ENCODE data around the gene LATS1. TPM values are rescaled to one million over a fixed set of nuclear protein-coding genes. Genes with fewer than 3 reads are reported as not detected.

LATS1 gene
- total RNA-seq, 1 donor from 2014 or later = 11.9 TPM

DNA sequence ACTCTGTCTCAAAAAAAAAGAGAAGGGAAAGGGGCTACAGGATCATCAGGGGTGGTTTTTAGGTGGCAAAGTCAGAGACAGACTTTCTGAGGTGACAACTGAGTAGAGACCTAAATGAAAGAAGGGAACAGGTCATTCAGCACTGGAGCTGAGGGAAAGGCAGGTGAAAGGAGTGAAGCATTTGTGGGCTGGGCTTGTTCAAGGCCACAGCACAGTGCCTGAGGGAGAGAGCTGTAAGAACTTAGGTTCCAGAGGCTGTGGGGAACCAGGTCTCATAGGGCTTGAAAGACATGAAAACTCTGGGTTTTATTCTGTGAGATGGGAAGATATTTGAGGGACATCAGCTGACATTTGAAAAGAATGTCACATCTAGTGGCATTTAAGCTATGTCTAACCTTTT lies 90.2 kb downstream of the LATS1 start:
- DNase-seq (ENCODE audit: low spot score in 2 of 2) = no peak
- H3K36me3 ChIP-seq = peaks cover 22 to 43% of the 10 kb centered on the region in 2 donors

GRCh38 chr6:149615805-149616204 lies 102.1 kb downstream of the LATS1 start:
- H3K36me3 ChIP-seq = peaks cover 15 to 32% of the 10 kb centered on the region in 2 donors
- H3K27me3 ChIP-seq = no peaks in the 10 kb centered on the region
- TF ChIP-seq, protein P1, sequence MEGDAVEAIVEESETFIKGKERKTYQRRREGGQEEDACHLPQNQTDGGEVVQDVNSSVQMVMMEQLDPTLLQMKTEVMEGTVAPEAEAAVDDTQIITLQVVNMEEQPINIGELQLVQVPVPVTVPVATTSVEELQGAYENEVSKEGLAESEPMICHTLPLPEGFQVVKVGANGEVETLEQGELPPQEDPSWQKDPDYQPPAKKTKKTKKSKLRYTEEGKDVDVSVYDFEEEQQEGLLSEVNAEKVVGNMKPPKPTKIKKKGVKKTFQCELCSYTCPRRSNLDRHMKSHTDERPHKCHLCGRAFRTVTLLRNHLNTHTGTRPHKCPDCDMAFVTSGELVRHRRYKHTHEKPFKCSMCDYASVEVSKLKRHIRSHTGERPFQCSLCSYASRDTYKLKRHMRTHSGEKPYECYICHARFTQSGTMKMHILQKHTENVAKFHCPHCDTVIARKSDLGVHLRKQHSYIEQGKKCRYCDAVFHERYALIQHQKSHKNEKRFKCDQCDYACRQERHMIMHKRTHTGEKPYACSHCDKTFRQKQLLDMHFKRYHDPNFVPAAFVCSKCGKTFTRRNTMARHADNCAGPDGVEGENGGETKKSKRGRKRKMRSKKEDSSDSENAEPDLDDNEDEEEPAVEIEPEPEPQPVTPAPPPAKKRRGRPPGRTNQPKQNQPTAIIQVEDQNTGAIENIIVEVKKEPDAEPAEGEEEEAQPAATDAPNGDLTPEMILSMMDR (IDR thresholded peaks at IDR 0.05) = no peak
- H3K27ac ChIP-seq = no peak overlapping the region
- peaks cover 4 to 6% of the 10 kb centered on the region in 2 donors for H3K9me3 ChIP-seq
- no peaks in the 10 kb centered on the region for H3K4me1 ChIP-seq
- no peak overlapping the region for H3K4me3 ChIP-seq
- DNase-seq (ENCODE audit: low spot score in 2 of 2) = no peak
- intact Hi-C loops (cut with DNase I) = no loop called here

More for the DNA sequence above, 90.2 kb downstream of the LATS1 start:
- TF ChIP-seq, protein P1 (IDR thresholded peaks at IDR 0.05) = no peak
- no peak overlapping the region for H3K27ac ChIP-seq
- no peaks in the 10 kb centered on the region for H3K9me3 ChIP-seq
- no peaks in the 10 kb centered on the region for H3K4me1 ChIP-seq
- H3K27me3 ChIP-seq = no peaks in the 10 kb centered on the region
- H3K4me3 ChIP-seq = no peak overlapping the region
- intact Hi-C loops (cut with DNase I) = no loop called here

DNA sequence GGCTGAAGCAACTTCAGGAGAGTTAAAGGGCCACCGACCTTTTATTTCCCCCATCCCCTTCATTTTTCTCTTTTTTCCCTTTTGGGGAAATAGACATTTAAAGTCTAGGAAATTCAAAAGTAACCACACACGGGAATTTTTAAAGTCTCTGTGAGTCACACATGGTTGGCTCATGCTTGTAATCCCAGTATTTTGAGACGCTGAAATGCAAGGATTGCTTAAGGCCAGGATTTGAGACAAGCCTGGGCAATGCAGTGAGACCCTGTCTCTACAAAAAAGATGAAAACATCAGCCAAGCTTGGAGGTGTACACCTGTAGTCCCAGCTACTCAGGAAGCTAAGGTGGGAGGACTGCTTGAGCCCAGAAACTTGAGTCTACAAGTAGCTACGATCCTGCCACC lies 103.6 kb downstream of the LATS1 start:
- Histone ChIP-seq H3K27me3 (no peaks in the 10 kb centered on the region), H3K4me1 (no peaks in the 10 kb centered on the region), H3K36me3 (peaks cover 14 to 28% of the 10 kb centered on the region in 2 donors), H3K4me3 (no peak overlapping the region), H3K9me3 (peaks cover 4 to 6% of the 10 kb centered on the region in 2 donors), H3K27ac (no peak overlapping the region)
- intact Hi-C loops (cut with DNase I) = no loop called here
- TF ChIP-seq, protein P1 (IDR thresholded peaks at IDR 0.05) = no peak
- DNase-seq (ENCODE audit: low spot score in 2 of 2) = no peak

GRCh38 chr6:149608381-149608982 lies 109.4 kb downstream of the LATS1 start:
- no peak overlapping the region for H3K4me3 ChIP-seq
- TF ChIP-seq, protein P1 (IDR thresholded peaks at IDR 0.05) = no peak
- DNase-seq (ENCODE audit: low spot score in 2 of 2) = no peak
- H3K9me3 ChIP-seq = peaks cover under 1 to 5% of the 10 kb centered on the region in 2 donors
- H3K27ac ChIP-seq = no peak overlapping the region
- H3K4me1 ChIP-seq = no peaks in the 10 kb centered on the region
- H3K27me3 ChIP-seq = no peaks in the 10 kb centered on the region
- intact Hi-C loops (cut with DNase I) = no loop called here
- H3K36me3 ChIP-seq = peaks cover 7 to 12% of the 10 kb centered on the region in 2 donors

Other genes starting within 250 kb of the LATS1 start
- gene ZC3H12D, start 233.1 kb downstream of the LATS1 start, total RNA-seq = 1.5 TPM
- 8.9 TPM for gene PPIL4, start 172.1 kb downstream of the LATS1 start, total RNA-seq
- 36.4 TPM for gene GINM1, start 151.7 kb downstream of the LATS1 start, total RNA-seq
- gene KATNA1, start 69.4 kb downstream of the LATS1 start, total RNA-seq = 0.64 TPM
- 2.9 TPM for gene NUP43, start 28.4 kb upstream of the LATS1 start, total RNA-seq
- 23.5 TPM for gene PCMT1, start 31.6 kb upstream of the LATS1 start, total RNA-seq
- 39.1 TPM for gene LRP11, start 146.3 kb upstream of the LATS1 start, total RNA-seq
- not detected for gene RAET1E, start 180.0 kb upstream of the LATS1 start, total RNA-seq
- not detected for gene RAET1G, start 205.0 kb upstream of the LATS1 start, total RNA-seq
- not detected for gene ULBP2, start 223.9 kb upstream of the LATS1 start, total RNA-seq
- 3.8 TPM for gene ULBP1, start 245.8 kb upstream of the LATS1 start, total RNA-seq

All from ascending aorta (tissue), 2 donors.